ENCODE results near the gene FOXRED1.
A peak's percentile ranks its signal among the peaks of the same experiment; 100 is the strongest.

Gene FOXRED1

GRCh38 chr11:126277780-126278179, 8.8 kb downstream of the FOXRED1 start:
- no peak for TF ChIP-seq CTCF (IDR thresholded peaks at IDR 0.05; ENCODE audit: low read depth, low read length)
- DNase-seq = no peak
- Histone ChIP-seq H3K36me3 (peaks cover 44% of the 10 kb centered on the region), H3K27me3 (ENCODE audit: insufficient read depth, low read depth, severe bottlenecking) (no peaks in the 10 kb centered on the region), H3K9me3 (ENCODE audit: severe bottlenecking) (no peaks in the 10 kb centered on the region), H3K27ac (no peak overlapping the region), H3K4me3 (ENCODE audit: low read depth, low read length) (no peak overlapping the region)

GRCh38 chr11:126279191-126279590, 10.2 kb downstream of the FOXRED1 start:
- Histone ChIP-seq H3K27ac (no peak overlapping the region), H3K27me3 (ENCODE audit: insufficient read depth, low read depth, severe bottlenecking) (no peaks in the 10 kb centered on the region), H3K4me3 (ENCODE audit: low read depth, low read length) (no peak overlapping the region), H3K9me3 (ENCODE audit: severe bottlenecking) (no peaks in the 10 kb centered on the region), H3K36me3 (peaks cover 30% of the 10 kb centered on the region)
- no peak for TF ChIP-seq CTCF (IDR thresholded peaks at IDR 0.05; ENCODE audit: low read depth, low read length)
- DNase-seq = no peak

- peaks cover 17% of the 10 kb centered on the region for H3K36me3 ChIP-seq
- no peak for DNase-seq
- no peaks in the 10 kb centered on the region for H3K27me3 ChIP-seq (ENCODE audit: insufficient read depth, low read depth, severe bottlenecking)
- no peaks in the 10 kb centered on the region for H3K9me3 ChIP-seq (ENCODE audit: severe bottlenecking)
- no peak overlapping the region for H3K27ac ChIP-seq
- H3K4me3 ChIP-seq (ENCODE audit: low read depth, low read length) = no peak overlapping the region
- no peak for TF ChIP-seq CTCF (IDR thresholded peaks at IDR 0.05; ENCODE audit: low read depth, low read length)
Observed at GRCh38 chr11:126280595-126280994, 11.6 kb downstream of the FOXRED1 start.

GRCh38 chr11:126281245-126281644, 12.3 kb downstream of the FOXRED1 start:
- Histone ChIP-seq H3K9me3 (ENCODE audit: severe bottlenecking) (no peaks in the 10 kb centered on the region), H3K27me3 (ENCODE audit: insufficient read depth, low read depth, severe bottlenecking) (no peaks in the 10 kb centered on the region), H3K27ac (no peak overlapping the region), H3K4me3 (ENCODE audit: low read depth, low read length) (no peak overlapping the region), H3K36me3 (peaks cover 14% of the 10 kb centered on the region)
- no peak for TF ChIP-seq CTCF (IDR thresholded peaks at IDR 0.05; ENCODE audit: low read depth, low read length)
- no peak for DNase-seq

- Histone ChIP-seq H3K4me3 (ENCODE audit: low read depth, low read length) (no peak overlapping the region; the same call in 1 of the 2 replicates), H3K27me3 (ENCODE audit: insufficient read depth, low read depth, severe bottlenecking) (no peaks in the 10 kb centered on the region), H3K27ac (peak overlapping the region; percentile 86; the same call in 1 of the 2 replicates), H3K9me3 (ENCODE audit: severe bottlenecking) (no peaks in the 10 kb centered on the region), H3K36me3 (peaks cover 10% of the 10 kb centered on the region)
- DNase-seq = no peak
- no peak for TF ChIP-seq CTCF (IDR thresholded peaks at IDR 0.05; ENCODE audit: low read depth, low read length)
Observed at GRCh38 chr11:126281666-126282175, 12.8 kb downstream of the FOXRED1 start.

- Histone ChIP-seq H3K27ac (peak overlapping the region; percentile 86), H3K9me3 (ENCODE audit: severe bottlenecking) (no peaks in the 10 kb centered on the region), H3K36me3 (peaks cover 5% of the 10 kb centered on the region), H3K27me3 (ENCODE audit: insufficient read depth, low read depth, severe bottlenecking) (no peaks in the 10 kb centered on the region), H3K4me3 (ENCODE audit: low read depth, low read length) (peak overlapping the region; percentile 60)
- peak; percentile 51 for DNase-seq
- TF ChIP-seq CTCF (IDR thresholded peaks at IDR 0.05; ENCODE audit: low read depth, low read length) = no peak
Observed at GRCh38 chr11:126282361-126282735, 13.4 kb downstream of the FOXRED1 start.
